ENCODE data around the gene AFP. TPM values are rescaled to one million over a fixed set of nuclear protein-coding genes. Genes with fewer than 3 reads are reported as not detected.

Gene AFP
- polyA plus RNA-seq, 2 of the 4 experiments (the other 2 are of a cell fraction): 1.8 to 4.5 TPM

GRCh38 chr4:73417342-73417741 lies 18.7 kb upstream of the AFP start:
- ChIA-PET POLR2A (no interaction called here), CTCF (interaction anchor here (1.4 kb wide), 1 partner anchor 9 kb away, joined by 4 read pairs; no protein-coding TSS in a partner anchor)
- Histone ChIP-seq H3K4me3 (no peak overlapping the region), H3K4me2 (no peak overlapping the region), H3K4me1 (no peaks in the 10 kb centered on the region), H3K27ac (no peak overlapping the region), H3K9me3 (no peaks in the 10 kb centered on the region)
- FAIRE-seq: no peak
- DNase-seq (ENCODE audit: low read depth in 1 of 2, low spot score in 1 of 2): no peak
- TF ChIP-seq CTCF (IDR thresholded peaks at IDR 0.05) (no peak), ZC3H11A (IDR thresholded peaks at IDR 0.05) (no peak)
- 42% methylated on average over 2 of the region's 2 CpGs for WGBS (ENCODE audit: missing lambda C conversion rate)
- ATAC-seq: no peak

- FAIRE-seq: no peak
- WGBS (ENCODE audit: missing lambda C conversion rate): 31% methylated on average over 6 of the region's 6 CpGs
- no peak for ATAC-seq
- POLR2A ChIA-PET: interaction anchor here (1.0 kb wide), 1 partner anchor 7 kb away, joined by 3 read pairs; no protein-coding TSS in a partner anchor
- Histone ChIP-seq H3K9me3 (no peaks in the 10 kb centered on the region), H3K4me1 (no peaks in the 10 kb centered on the region), H3K4me2 (no peak overlapping the region), H3K4me3 (no peak overlapping the region), H3K27ac (no peak overlapping the region)
- CTCF ChIA-PET: interaction anchor here (0.9 to 1.4 kb wide), 2 partner anchors 9 to 77 kb away, joined by 3 to 4 read pairs; no protein-coding TSS in a partner anchor
- TF ChIP-seq TP53 (CRISPR knock-in tag; IDR thresholded peaks at IDR 0.05) (no peak), ZC3H11A (IDR thresholded peaks at IDR 0.05) (no peak), MAX (IDR thresholded peaks at IDR 0.05) (no peak), RARB (CRISPR knock-in tag; IDR thresholded peaks at IDR 0.05) (no peak), EHMT2 (IDR thresholded peaks at IDR 0.05; ENCODE audit: low read depth) (no peak), REST (IDR thresholded peaks at IDR 0.05) (peak; percentile 78; the same call in 1 of the 2 replicates), MAFK (IDR thresholded peaks at IDR 0.05; ENCODE audit: partially characterized antibody) (no peak)
- DNase-seq (ENCODE audit: low read depth in 1 of 2, low spot score in 1 of 2): no peak
These were observed 18.0 kb upstream of the AFP start for GRCh38 chr4:73417973-73418372.

GRCh38 chr4:73418677-73419076 lies 17.3 kb upstream of the AFP start:
- FAIRE-seq: no peak
- CTCF ChIA-PET: interaction anchor here (0.9 kb wide), 1 partner anchor 78 kb away, joined by 3 read pairs; no protein-coding TSS in a partner anchor
- Histone ChIP-seq H3K9me3 (no peaks in the 10 kb centered on the region), H3K4me3 (no peak overlapping the region), H3K4me1 (no peaks in the 10 kb centered on the region), H3K27ac (no peak overlapping the region), H3K4me2 (no peak overlapping the region)
- DNase-seq (ENCODE audit: low read depth in 1 of 2, low spot score in 1 of 2): no peak
- TF ChIP-seq RNF2 (IDR thresholded peaks at IDR 0.05; ENCODE audit: borderline replicate concordance, low read depth): no peak
- TF ChIP-seq CBX2 (IDR thresholded peaks at IDR 0.05; ENCODE audit: borderline replicate concordance, low read depth): no peak
- TF ChIP-seq ZFP36 (IDR thresholded peaks at IDR 0.05; ENCODE audit: borderline replicate concordance, partially characterized antibody): no peak
- TF ChIP-seq NPAS2 (CRISPR knock-in tag; IDR thresholded peaks at IDR 0.05; ENCODE audit: borderline replicate concordance): no peak
- TF ChIP-seq JUN (IDR thresholded peaks at IDR 0.05): no peak
- TF ChIP-seq EHF (CRISPR knock-in tag; IDR thresholded peaks at IDR 0.05): no peak
- no peak for TF ChIP-seq PBX3 (IDR thresholded peaks at IDR 0.05)
- TF ChIP-seq SMC3 (IDR thresholded peaks at IDR 0.05): no peak
- ATAC-seq: no peak
- POLR2A ChIA-PET: interaction anchor here (1.0 kb wide), 1 partner anchor 8 kb away, joined by 3 read pairs; no protein-coding TSS in a partner anchor
- 5% methylated on average over 1 of the region's 1 CpG for WGBS (ENCODE audit: missing lambda C conversion rate)
